Activated CD4-positive, CD25-positive, alpha-beta regulatory T cell treated with anti-CD3 and anti-CD28 coated beads, Interleukin-2, amount 50 U/mL, for 24 hours (primary cell): ENCODE results near the gene GHDC.

Experiments
- ATAC-seq, 2 donors: fragments of 150-1000 bp; cut with Tn5 transposase; one replicate each; pipeline ENCODE4 v1.10.0; 2021; ENCODE audit warnings: mild to moderate bottlenecking in 1 of 2, moderate library complexity in 1 of 2

The GHDC gene

GRCh38 chr17:42182927-42183734 is 11.2 kb downstream of the GHDC start:
- ATAC-seq = no peak

GRCh38 chr17:42181851-42182207 is 12.5 kb downstream of the GHDC start:
- ATAC-seq = no peak

GRCh38 chr17:42180922-42181850 is 13.1 kb downstream of the GHDC start, which contains the start of gene KCNH4:
TSS of gene KCNH4 (minus strand) at chr17:42181142. CDS start at chr17:42180945, 197 bp downstream.
- ATAC-seq = peak; percentile 62 to 64

- no peak for ATAC-seq
Measured at GRCh38 chr17:42180411-42180921, 13.8 kb downstream of the GHDC start.

GRCh38 chr17:42179911-42180410 is 14.3 kb downstream of the GHDC start:
- no peak for ATAC-seq

- ATAC-seq = no peak
Measured at GRCh38 chr17:42179335-42179734, 15.0 kb downstream of the GHDC start.

- ATAC-seq = no peak
Measured at GRCh38 chr17:42178817-42179216, 15.5 kb downstream of the GHDC start.

GRCh38 chr17:42177684-42178083 is 16.6 kb downstream of the GHDC start:
- no peak for ATAC-seq

GRCh38 chr17:42174126-42174783 is 20.0 kb downstream of the GHDC start:
- ATAC-seq = no peak

- no peak for ATAC-seq
Measured at GRCh38 chr17:42171831-42172230, 22.5 kb downstream of the GHDC start.

- ATAC-seq = no peak
Measured at GRCh38 chr17:42169351-42169750, 24.9 kb downstream of the GHDC start.

GRCh38 chr17:42167807-42168206 is 26.5 kb downstream of the GHDC start:
- no peak for ATAC-seq

GRCh38 chr17:42166196-42166763 is 28.0 kb downstream of the GHDC start:
- ATAC-seq = no peak

- no peak for ATAC-seq
Measured at GRCh38 chr17:42165751-42166150, 28.5 kb downstream of the GHDC start.

- ATAC-seq = no peak
Measured at GRCh38 chr17:42163696-42164407, 30.4 kb downstream of the GHDC start.

GRCh38 chr17:42163113-42163512 is 31.2 kb downstream of the GHDC start:
- ATAC-seq = no peak

GRCh38 chr17:42160531-42160910 is 33.8 kb downstream of the GHDC start:
- ATAC-seq = no peak

- no peak for ATAC-seq
Measured at GRCh38 chr17:42159796-42160530, 34.3 kb downstream of the GHDC start.

GRCh38 chr17:42155614-42156045 is 38.7 kb downstream of the GHDC start:
- ATAC-seq = no peak

- ATAC-seq = no peak
Measured at GRCh38 chr17:42153919-42154742, 40.2 kb downstream of the GHDC start.
